ENCODE results near the gene FOXP2. TPM values are rescaled to one million over a fixed set of nuclear protein-coding genes. Genes with fewer than 3 reads are reported as not detected.
"Not testable (repeated sequence)": the region's sequence is repeated elsewhere in the genome, so short reads cannot be mapped to it uniquely, and the experiment has no call there.

FOXP2 gene
- total and polyA plus RNA-seq, 10 donors: 0.09 to 5.9 (median 1.3) TPM

- no peak for TF ChIP-seq CTCF (IDR thresholded peaks at IDR 0.05 in 8 of 11, conservative IDR thresholded peaks at IDR 0.05 in 3 of 11)
- TF ChIP-seq POLR2AphosphoS5 (IDR thresholded peaks at IDR 0.05): no peak
- no peak for TF ChIP-seq POLR2A (IDR thresholded peaks at IDR 0.05)
- 82 to 91% (median 86%) methylated on average over 2 of the region's 2 CpGs for WGBS, 5 donors
- no peak overlapping the region for H3K4me3 ChIP-seq
- no peak for DNase-seq
- peaks cover 0 to 24% (median 17%) of the 10 kb centered on the region in 8 donors for H3K9me3 ChIP-seq
- no peaks in the 10 kb centered on the region for H3K36me3 ChIP-seq
- H3K27ac ChIP-seq: no peak overlapping the region
- no peaks in the 10 kb centered on the region for H3K27me3 ChIP-seq (replicated peaks in 1 of 7)
- intact Hi-C loops (cut with DNase I; ENCODE audit: low total_unique reads): no loop called here
- H3K4me1 ChIP-seq: no peaks in the 10 kb centered on the region
These were observed 69.6 kb downstream of the FOXP2 start for GRCh38 chr7:114484226-114484625.

- H3K36me3 ChIP-seq: no peaks in the 10 kb centered on the region
- no peaks in the 10 kb centered on the region for H3K27me3 ChIP-seq (replicated peaks in 1 of 7)
- H3K27ac ChIP-seq: no peak overlapping the region
- H3K4me3 ChIP-seq: no peak overlapping the region
- 70 to 89% (median 78%) methylated on average over 1 of the region's 1 CpG for WGBS, 5 donors
- TF ChIP-seq POLR2AphosphoS5 (IDR thresholded peaks at IDR 0.05): no peak
- no peak for TF ChIP-seq POLR2A (IDR thresholded peaks at IDR 0.05)
- no peak for TF ChIP-seq CTCF (IDR thresholded peaks at IDR 0.05 in 8 of 11, conservative IDR thresholded peaks at IDR 0.05 in 3 of 11)
- DNase-seq: no peak
- no peaks in the 10 kb centered on the region for H3K4me1 ChIP-seq
- peaks cover 0 to 27% (median 17%) of the 10 kb centered on the region in 8 donors for H3K9me3 ChIP-seq
- intact Hi-C loops (cut with DNase I; ENCODE audit: low total_unique reads): no loop called here
These were observed 72.6 kb downstream of the FOXP2 start for GRCh38 chr7:114487174-114487573.

DNA sequence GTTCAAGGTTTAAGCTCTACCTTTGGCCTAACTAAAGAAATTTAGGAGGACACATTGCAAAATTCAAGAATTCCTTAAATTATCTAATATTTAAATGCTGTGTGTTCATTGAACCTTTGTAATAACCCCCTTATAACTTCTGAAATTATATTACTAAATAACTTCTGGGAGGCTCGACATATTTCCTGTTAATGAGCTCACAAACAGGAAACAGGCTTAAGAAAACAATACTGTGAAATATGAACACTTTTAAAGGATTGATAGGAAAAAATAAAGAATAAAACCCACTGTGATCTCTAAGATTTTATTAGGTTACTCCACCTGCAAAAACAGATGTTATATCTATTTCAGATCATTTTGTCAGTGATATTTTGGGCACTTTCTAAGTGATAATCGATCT, 74.1 kb downstream of the FOXP2 start:
- no peaks in the 10 kb centered on the region for H3K27me3 ChIP-seq (replicated peaks in 1 of 7)
- H3K9me3 ChIP-seq: peaks cover 0 to 27% (median 17%) of the 10 kb centered on the region in 8 donors
- DNase-seq: no peak
- WGBS, 5 donors: 44 to 53% (median 49%) methylated on average over 2 of the region's 2 CpGs
- no peak overlapping the region for H3K27ac ChIP-seq
- TF ChIP-seq CTCF (IDR thresholded peaks at IDR 0.05 in 8 of 11, conservative IDR thresholded peaks at IDR 0.05 in 3 of 11) (no peak), POLR2A (IDR thresholded peaks at IDR 0.05) (no peak), POLR2AphosphoS5 (IDR thresholded peaks at IDR 0.05) (no peak)
- H3K4me3 ChIP-seq: no peak overlapping the region
- no peaks in the 10 kb centered on the region for H3K36me3 ChIP-seq
- intact Hi-C loops (cut with DNase I; ENCODE audit: low total_unique reads): no loop called here
- H3K4me1 ChIP-seq: no peaks in the 10 kb centered on the region

GRCh38 chr7:114497491-114497890, 82.9 kb downstream of the FOXP2 start:
- DNase-seq; H3K27me3 ChIP-seq (replicated peaks in 1 of 7); H3K27ac ChIP-seq; H3K4me1 ChIP-seq; intact Hi-C loops (cut with DNase I; ENCODE audit: low total_unique reads); H3K9me3 ChIP-seq; H3K36me3 ChIP-seq; H3K4me3 ChIP-seq: not testable (repeated sequence)
- 91 to 97% (median 93%) methylated on average over 1 of the region's 1 CpG for WGBS, 5 donors
